K562 (cell line): ENCODE data around the gene LRRC10. TPM values are rescaled to one million over a fixed set of nuclear protein-coding genes. Genes with fewer than 3 reads are reported as not detected.

ENCODE experiments used
- ATF4 ChIP-seq: fragments of 450-650 bp; formaldehyde crosslinking; IDR thresholded peaks from 2 replicates; pipeline ENCODE4 v1.4.0; 2022; ENCODE audit warnings: mild to moderate bottlenecking, moderate library complexity
- CEBPZ ChIP-seq: fragments of 150-350 bp; IDR thresholded peaks from 2 replicates; pipeline ENCODE4 v1.6.1; 2014; ENCODE audit warnings: low read depth, mild to moderate bottlenecking, low read length, borderline replicate concordance
- E2F8 ChIP-seq: fragments of 450-650 bp; IDR thresholded peaks from 2 replicates; pipeline ENCODE4 v1.7.1; 2018; ENCODE audit warnings: mild to moderate bottlenecking, low read depth; ENCODE audit not compliant: partially characterized antibody
- ID3 ChIP-seq, 2 experiments: fragments of 250-450 bp in 1 of 2; fragments of 450-650 bp in 1 of 2; sonication (Bioruptor Pico) in 1 of 2; IDR thresholded peaks; 2 replicates each; pipeline versions ENCODE4 v1.6.1 to v1.8.0; 2016 to 2021; ENCODE audit warnings: mild to moderate bottlenecking in 2 of 2, moderate library complexity in 2 of 2, missing compliant biosample characterization in 1 of 2, missing genetic modification characterization in 1 of 2
- KDM2B ChIP-seq: fragments of 250-450 bp; sonication (Bioruptor Pico); IDR thresholded peaks from 2 replicates; pipeline ENCODE4 v1.8.0; 2021; ENCODE audit warnings: mild to moderate bottlenecking, moderate library complexity
- MBD2 ChIP-seq: sonication (generic); IDR thresholded peaks from 2 replicates; pipeline ENCODE4 v1.6.1; 2016; ENCODE audit warnings: low read depth, borderline replicate concordance
- MED1 ChIP-seq: sonication (generic); formaldehyde crosslinking; IDR thresholded peaks from 2 replicates; pipeline ENCODE4 v1.8.1; 2023; ENCODE audit warnings: missing genetic modification reagents, borderline replicate concordance
- NFE2L1 ChIP-seq: fragments of 450-650 bp; IDR thresholded peaks from 2 replicates; pipeline ENCODE4 v1.6.1; 2016; ENCODE audit warnings: missing genetic modification characterization, low read depth, mild to moderate bottlenecking, missing compliant biosample characterization, moderate library complexity, borderline replicate concordance
- NFYB ChIP-seq: IDR thresholded peaks from 2 replicates; pipeline ENCODE4 v1.6.1; 2011; ENCODE audit warnings: mild to moderate bottlenecking, moderate library complexity; ENCODE audit not compliant: insufficient read length; ENCODE audit errors: extremely low read depth
- PREB ChIP-seq: sonication (generic); formaldehyde crosslinking; IDR thresholded peaks from 2 replicates; pipeline ENCODE4 v1.8.1; 2023; ENCODE audit warnings: mild to moderate bottlenecking, missing genetic modification reagents
- VEZF1 ChIP-seq: fragments of 200-800 bp; sonication (Bioruptor generic); IDR thresholded peaks from 2 replicates; pipeline ENCODE4 v1.6.1; 2017; ENCODE audit warnings: missing genetic modification characterization, missing compliant biosample characterization
- polyA plus RNA-seq, 8 experiments: library from polyadenylated mRNA; depleted of rRNA in 4 of 8; stranded (reverse) in 5 of 8; unstranded in 3 of 8; fragments of >200 nt; fragmentation: Nextera tagmentation in 2 of 8; fragmentation: Illumina TruSeq in 1 of 8; extraction: Ambion mirVana in 2 of 8; extraction: Trizol in 1 of 8; gene quantifications; 2 replicates each; pipeline versions ENCODE4 v1.2.1 to v1.2.3, GENCODE V29; 2011 to 2014; ENCODE audit warnings: inconsistent platforms in 1 of 8, missing spikeins in 1 of 8
- total RNA-seq, 7 experiments: library from RNA; depleted of rRNA in 6 of 7; stranded (reverse); fragments of >200 nt in 6 of 7; fragmentation: Illumina TruSeq in 2 of 7; extraction: Trizol in 2 of 7; gene quantifications; 2 replicates each; pipeline versions ENCODE4 v1.2.1 to v1.2.3, GENCODE V29; 2011 to 2021; ENCODE audit warnings: low replicate concordance in 1 of 7

The LRRC10 gene
- total and polyA plus RNA-seq, 9 of the 15 experiments (the other 6 are each of a cell fraction or from before 2014, with no cell fraction given), result 0.09 TPM; not detected in 8

GRCh38 chr12:69585189-69586062 lies 25.3 kb downstream of the LRRC10 start, which contains the start of gene CCT2 (continued):
- TF ChIP-seq ATF4 (CRISPR knock-in tag) (no peak), E2F8 (peak; percentile 62), KDM2B (CRISPR knock-in tag) (no peak), ID3 (CRISPR knock-in tag; IDR thresholded peaks at IDR 0.05) (no peak), ID3 (tag; IDR thresholded peaks at IDR 0.05) (peak; percentile 82; the same call in 1 of the 2 replicates), VEZF1 (CRISPR knock-in tag) (peak; percentile 68), NFE2L1 (tag) (no peak), CEBPZ (no peak), NFYB (no peak), PREB (CRISPR knock-in tag) (no peak), MBD2 (peak; percentile 80; the same call in 1 of the 2 replicates), MED1 (CRISPR knock-in tag) (no peak)
